Stimulated activated naive CD8-positive, alpha-beta T cell treated with anti-CD3 and anti-CD28 coated beads, Interleukin-15, amount 100 ng/mL, for 72 hours (primary cell): Measurements from ENCODE around the gene PLEKHA6.

Source experiments
- ATAC-seq: fragments of 150-1000 bp; cut with Tn5 transposase; 2 replicates; pipeline ENCODE4 v1.10.0; 2021; ENCODE audit warnings: mild to moderate bottlenecking, moderate library complexity
- DNase-seq, 2 donors: peaks; one replicate each; pipeline ENCODE4 v3.0.0; 2021 to 2022
- H3K27ac Mint-ChIP-seq, 2 donors: one replicate each; pipeline ENCODE4 v1.8.0; 2022; ENCODE audit warnings: mild to moderate bottlenecking in 2 of 2, mixed read lengths in 2 of 2, moderate library complexity in 2 of 2
- H3K27me3 Mint-ChIP-seq: one replicate; pipeline ENCODE4 v1.8.0; 2022; ENCODE audit warnings: mixed read lengths
- H3K4me1 Mint-ChIP-seq: one replicate; pipeline ENCODE4 v1.8.0; 2022; ENCODE audit warnings: mild to moderate bottlenecking, mixed read lengths
- H3K4me3 Mint-ChIP-seq, 2 donors: one replicate each; pipeline ENCODE4 v1.8.0; 2022; ENCODE audit warnings: mild to moderate bottlenecking in 2 of 2, mixed read lengths in 2 of 2, moderate library complexity in 1 of 2
- H3K9me3 Mint-ChIP-seq, 2 donors: one replicate each; pipeline ENCODE4 v1.8.0; 2022; ENCODE audit warnings: mixed read lengths in 2 of 2

The PLEKHA6 gene

GRCh38 chr1:204283711-204284651 is 75.7 kb downstream of the PLEKHA6 start:
- Mint-ChIP-seq H3K27me3 (peaks cover 16% of the 10 kb centered on the region), H3K4me3 (no peak overlapping the region), H3K4me1 (peaks cover 28% of the 10 kb centered on the region), H3K27ac (no peak overlapping the region), H3K9me3 (no peaks in the 10 kb centered on the region)
- DNase-seq = no peak
- ATAC-seq = no peak

- DNase-seq = no peak
- Mint-ChIP-seq H3K4me1 (peaks cover 21% of the 10 kb centered on the region), H3K9me3 (no peaks in the 10 kb centered on the region), H3K27me3 (peaks cover 16% of the 10 kb centered on the region), H3K4me3 (no peak overlapping the region), H3K27ac (no peak overlapping the region)
- ATAC-seq = no peak
Measured at GRCh38 chr1:204282761-204283221, 76.9 kb downstream of the PLEKHA6 start.

- peaks cover 16% of the 10 kb centered on the region for H3K27me3 Mint-ChIP-seq
- H3K9me3 Mint-ChIP-seq = no peaks in the 10 kb centered on the region
- no peak for ATAC-seq
- no peak overlapping the region for H3K4me3 Mint-ChIP-seq
- no peak overlapping the region for H3K27ac Mint-ChIP-seq
- no peaks in the 10 kb centered on the region for H3K4me1 Mint-ChIP-seq
- DNase-seq = no peak
Measured at GRCh38 chr1:204280099-204280961, 79.4 kb downstream of the PLEKHA6 start.

- no peak overlapping the region for H3K4me3 Mint-ChIP-seq
- DNase-seq = no peak
- H3K27me3 Mint-ChIP-seq = peaks cover 16% of the 10 kb centered on the region
- H3K4me1 Mint-ChIP-seq = no peaks in the 10 kb centered on the region
- H3K27ac Mint-ChIP-seq = no peak overlapping the region
- no peaks in the 10 kb centered on the region for H3K9me3 Mint-ChIP-seq
- no peak for ATAC-seq
Measured at GRCh38 chr1:204278958-204279357, 80.8 kb downstream of the PLEKHA6 start.

- Mint-ChIP-seq H3K4me1 (no peaks in the 10 kb centered on the region), H3K9me3 (no peaks in the 10 kb centered on the region), H3K27me3 (peaks cover 16% of the 10 kb centered on the region), H3K4me3 (no peak overlapping the region), H3K27ac (no peak overlapping the region)
- ATAC-seq = no peak
- no peak for DNase-seq
Measured at GRCh38 chr1:204278251-204278650, 81.5 kb downstream of the PLEKHA6 start.

GRCh38 chr1:204277563-204278219 is 82.0 kb downstream of the PLEKHA6 start:
- H3K4me1 Mint-ChIP-seq = no peaks in the 10 kb centered on the region
- H3K27ac Mint-ChIP-seq = no peak overlapping the region
- ATAC-seq (no peak), DNase-seq (no peak)
- no peak overlapping the region for H3K4me3 Mint-ChIP-seq
- no peaks in the 10 kb centered on the region for H3K9me3 Mint-ChIP-seq
- peaks cover 14% of the 10 kb centered on the region for H3K27me3 Mint-ChIP-seq

- no peak for DNase-seq
- H3K9me3 Mint-ChIP-seq = no peaks in the 10 kb centered on the region
- H3K4me3 Mint-ChIP-seq = no peak overlapping the region
- H3K4me1 Mint-ChIP-seq = no peaks in the 10 kb centered on the region
- no peak overlapping the region for H3K27ac Mint-ChIP-seq
- no peaks in the 10 kb centered on the region for H3K27me3 Mint-ChIP-seq
- ATAC-seq = no peak
Measured at GRCh38 chr1:204275695-204276370, 83.9 kb downstream of the PLEKHA6 start.

- Mint-ChIP-seq H3K4me1 (no peaks in the 10 kb centered on the region), H3K9me3 (no peaks in the 10 kb centered on the region), H3K27me3 (no peaks in the 10 kb centered on the region), H3K4me3 (no peak overlapping the region), H3K27ac (no peak overlapping the region)
- ATAC-seq (no peak), DNase-seq (no peak)
Measured at GRCh38 chr1:204274446-204274845, 85.3 kb downstream of the PLEKHA6 start.

- Mint-ChIP-seq H3K4me3 (no peak overlapping the region), H3K9me3 (no peaks in the 10 kb centered on the region), H3K27me3 (no peaks in the 10 kb centered on the region)
Measured at GRCh38 chr1:204272505-204272904, 87.2 kb downstream of the PLEKHA6 start.

GRCh38 chr1:204271970-204272369 is 87.8 kb downstream of the PLEKHA6 start:
- DNase-seq = no peak
- Mint-ChIP-seq H3K4me1 (no peaks in the 10 kb centered on the region), H3K27ac (no peak overlapping the region), H3K27me3 (no peaks in the 10 kb centered on the region), H3K9me3 (no peaks in the 10 kb centered on the region), H3K4me3 (no peak overlapping the region)
- no peak for ATAC-seq

More at GRCh38 chr1:204272505-204272904, 87.2 kb downstream of the PLEKHA6 start:
- no peak for DNase-seq
- no peak overlapping the region for H3K27ac Mint-ChIP-seq
- H3K4me1 Mint-ChIP-seq = no peaks in the 10 kb centered on the region
- ATAC-seq = no peak

GRCh38 chr1:204268101-204268500 is 91.6 kb downstream of the PLEKHA6 start:
- Mint-ChIP-seq H3K4me1 (no peaks in the 10 kb centered on the region), H3K9me3 (no peaks in the 10 kb centered on the region), H3K27me3 (no peaks in the 10 kb centered on the region), H3K4me3 (no peak overlapping the region), H3K27ac (no peak overlapping the region)
- DNase-seq (no peak), ATAC-seq (no peak)

GRCh38 chr1:204267191-204267601 is 92.5 kb downstream of the PLEKHA6 start:
- Mint-ChIP-seq H3K27me3 (no peaks in the 10 kb centered on the region), H3K27ac (no peak overlapping the region), H3K9me3 (no peaks in the 10 kb centered on the region), H3K4me3 (no peak overlapping the region), H3K4me1 (no peaks in the 10 kb centered on the region)
- DNase-seq = no peak
- no peak for ATAC-seq

GRCh38 chr1:204266504-204267034 is 93.2 kb downstream of the PLEKHA6 start:
- no peaks in the 10 kb centered on the region for H3K27me3 Mint-ChIP-seq
- DNase-seq = no peak
- H3K4me3 Mint-ChIP-seq = no peak overlapping the region
- ATAC-seq = no peak
- H3K9me3 Mint-ChIP-seq = no peaks in the 10 kb centered on the region
- H3K27ac Mint-ChIP-seq = peak overlapping the region in 1 of 2 donors; percentile 42
- H3K4me1 Mint-ChIP-seq = no peaks in the 10 kb centered on the region

GRCh38 chr1:204265665-204266064 is 94.1 kb downstream of the PLEKHA6 start:
- Mint-ChIP-seq H3K27me3 (no peaks in the 10 kb centered on the region), H3K4me1 (no peaks in the 10 kb centered on the region), H3K4me3 (no peak overlapping the region), H3K9me3 (no peaks in the 10 kb centered on the region), H3K27ac (no peak overlapping the region)
- DNase-seq = no peak
- no peak for ATAC-seq

- DNase-seq (no peak), ATAC-seq (no peak)
- no peaks in the 10 kb centered on the region for H3K9me3 Mint-ChIP-seq
- H3K27me3 Mint-ChIP-seq = no peaks in the 10 kb centered on the region
- no peak overlapping the region for H3K27ac Mint-ChIP-seq
- no peak overlapping the region for H3K4me3 Mint-ChIP-seq
- H3K4me1 Mint-ChIP-seq = no peaks in the 10 kb centered on the region
Measured at GRCh38 chr1:204264805-204265204, 94.9 kb downstream of the PLEKHA6 start.
